Vagina (tissue), 2 donors: Measurements from ENCODE around the gene TGFB2. TPM values are rescaled to one million over a fixed set of nuclear protein-coding genes. Genes with fewer than 3 reads are reported as not detected.

Source experiments
- DNase-seq, 2 donors: peaks; one replicate each; pipeline ENCODE4 v3.0.0-alpha.2; 2017; ENCODE audit errors: extremely low spot score in 2 of 2
- H3K27ac ChIP-seq: fragments of 200-600 bp; sonication (generic); one replicate; pipeline ENCODE4 v1.5.1; 2019
- H3K27me3 ChIP-seq: fragments of 200-600 bp; sonication (generic); one replicate; pipeline ENCODE4 v1.5.1; 2019
- H3K36me3 ChIP-seq, 2 donors: fragments of 200-600 bp; sonication (generic); one replicate each; pipeline ENCODE4 v1.5.1; 2017 to 2019
- H3K4me1 ChIP-seq: fragments of 200-600 bp; sonication (generic); one replicate; pipeline ENCODE4 v1.5.1; 2019
- H3K4me3 ChIP-seq, 2 donors: fragments of 200-600 bp; sonication (generic); 1 replicate in 1 of 2; 2 replicates in 1 of 2; pipeline ENCODE4 v1.5.1; 2016 to 2019
- H3K9me3 ChIP-seq: fragments of 200-600 bp; sonication (generic); one replicate; pipeline ENCODE4 v1.5.1; 2019
- POLR2A ChIP-seq, 2 donors: fragments of 450-650 bp; IDR thresholded peaks; one replicate each; pipeline ENCODE4 v1.6.1; 2017; ENCODE audit warnings: antibody characterized with exemption in 2 of 2, mild to moderate bottlenecking in 2 of 2, moderate library complexity in 2 of 2
- POLR2AphosphoS5 ChIP-seq, 2 donors: sonication (generic); formaldehyde crosslinking; IDR thresholded peaks; one replicate each; pipeline ENCODE4 v1.9.0; 2017; ENCODE audit warnings: antibody characterized with exemption in 2 of 2, mild to moderate bottlenecking in 2 of 2, low read depth in 1 of 2; ENCODE audit not compliant: insufficient read depth in 1 of 2
- intact Hi-C: fragments of 100-400 bp; cut with DNase I; formaldehyde crosslinking; loops from one replicate; pipeline ENCODE4 v1.15.1; 2023
- total RNA-seq: library from RNA; depleted of rRNA; stranded (reverse); fragments of >200 nt; gene quantifications from one replicate; pipeline ENCODE4 v1.2.3, GENCODE V29; 2016
- TF ChIP-seq, protein P1 (sequence below), 3 experiments: fragments of 450-650 bp in 2 of 3; fragments of 200-600 bp in 1 of 3; sonication (generic) in 1 of 3; IDR thresholded peaks; one replicate each; pipeline ENCODE4 v1.5.1; 2017 to 2019; ENCODE audit warnings: antibody characterized with exemption in 3 of 3, mild to moderate bottlenecking in 2 of 3, moderate library complexity in 2 of 3

TGFB2 gene
- total RNA-seq, 1 donor from 2014 or later = 16.9 TPM

DNA sequence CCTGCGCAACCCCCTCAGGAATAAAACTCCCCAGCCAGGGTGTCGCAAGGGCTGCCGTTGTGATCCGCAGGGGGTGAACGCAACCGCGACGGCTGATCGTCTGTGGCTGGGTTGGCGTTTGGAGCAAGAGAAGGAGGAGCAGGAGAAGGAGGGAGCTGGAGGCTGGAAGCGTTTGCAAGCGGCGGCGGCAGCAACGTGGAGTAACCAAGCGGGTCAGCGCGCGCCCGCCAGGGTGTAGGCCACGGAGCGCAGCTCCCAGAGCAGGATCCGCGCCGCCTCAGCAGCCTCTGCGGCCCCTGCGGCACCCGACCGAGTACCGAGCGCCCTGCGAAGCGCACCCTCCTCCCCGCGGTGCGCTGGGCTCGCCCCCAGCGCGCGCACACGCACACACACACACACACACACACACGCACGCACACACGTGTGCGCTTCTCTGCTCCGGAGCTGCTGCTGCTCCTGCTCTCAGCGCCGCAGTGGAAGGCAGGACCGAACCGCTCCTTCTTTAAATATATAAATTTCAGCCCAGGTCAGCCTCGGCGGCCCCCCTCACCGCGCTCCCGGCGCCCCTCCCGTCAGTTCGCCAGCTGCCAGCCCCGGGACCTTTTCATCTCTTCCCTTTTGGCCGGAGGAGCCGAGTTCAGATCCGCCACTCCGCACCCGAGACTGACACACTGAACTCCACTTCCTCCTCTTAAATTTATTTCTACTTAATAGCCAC, 696 bp downstream of the TGFB2 start:
- intact Hi-C loops = loop anchor here (10.0 kb wide), 1 partner anchor 319 kb away; no protein-coding TSS in a partner anchor
- Histone ChIP-seq H3K27ac (peak overlapping the region; percentile 86), H3K4me1 (peaks cover 8% of the 10 kb centered on the region), H3K4me3 (peak overlapping the region; percentile 68 to 76), H3K36me3 (no peaks in the 10 kb centered on the region), H3K27me3 (no peaks in the 10 kb centered on the region), H3K9me3 (no peaks in the 10 kb centered on the region)
- DNase-seq = no peak
- TF ChIP-seq, protein P1, sequence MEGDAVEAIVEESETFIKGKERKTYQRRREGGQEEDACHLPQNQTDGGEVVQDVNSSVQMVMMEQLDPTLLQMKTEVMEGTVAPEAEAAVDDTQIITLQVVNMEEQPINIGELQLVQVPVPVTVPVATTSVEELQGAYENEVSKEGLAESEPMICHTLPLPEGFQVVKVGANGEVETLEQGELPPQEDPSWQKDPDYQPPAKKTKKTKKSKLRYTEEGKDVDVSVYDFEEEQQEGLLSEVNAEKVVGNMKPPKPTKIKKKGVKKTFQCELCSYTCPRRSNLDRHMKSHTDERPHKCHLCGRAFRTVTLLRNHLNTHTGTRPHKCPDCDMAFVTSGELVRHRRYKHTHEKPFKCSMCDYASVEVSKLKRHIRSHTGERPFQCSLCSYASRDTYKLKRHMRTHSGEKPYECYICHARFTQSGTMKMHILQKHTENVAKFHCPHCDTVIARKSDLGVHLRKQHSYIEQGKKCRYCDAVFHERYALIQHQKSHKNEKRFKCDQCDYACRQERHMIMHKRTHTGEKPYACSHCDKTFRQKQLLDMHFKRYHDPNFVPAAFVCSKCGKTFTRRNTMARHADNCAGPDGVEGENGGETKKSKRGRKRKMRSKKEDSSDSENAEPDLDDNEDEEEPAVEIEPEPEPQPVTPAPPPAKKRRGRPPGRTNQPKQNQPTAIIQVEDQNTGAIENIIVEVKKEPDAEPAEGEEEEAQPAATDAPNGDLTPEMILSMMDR (IDR thresholded peaks at IDR 0.05) = no peak
- TF ChIP-seq POLR2AphosphoS5 (IDR thresholded peaks at IDR 0.05; ENCODE audit: insufficient read depth in 1 of 2, low read depth in 1 of 2) = peak in 1 of 2 donors; percentile 78
- peak in 1 of 2 donors; percentile 28 for TF ChIP-seq POLR2A (IDR thresholded peaks at IDR 0.05)

DNA sequence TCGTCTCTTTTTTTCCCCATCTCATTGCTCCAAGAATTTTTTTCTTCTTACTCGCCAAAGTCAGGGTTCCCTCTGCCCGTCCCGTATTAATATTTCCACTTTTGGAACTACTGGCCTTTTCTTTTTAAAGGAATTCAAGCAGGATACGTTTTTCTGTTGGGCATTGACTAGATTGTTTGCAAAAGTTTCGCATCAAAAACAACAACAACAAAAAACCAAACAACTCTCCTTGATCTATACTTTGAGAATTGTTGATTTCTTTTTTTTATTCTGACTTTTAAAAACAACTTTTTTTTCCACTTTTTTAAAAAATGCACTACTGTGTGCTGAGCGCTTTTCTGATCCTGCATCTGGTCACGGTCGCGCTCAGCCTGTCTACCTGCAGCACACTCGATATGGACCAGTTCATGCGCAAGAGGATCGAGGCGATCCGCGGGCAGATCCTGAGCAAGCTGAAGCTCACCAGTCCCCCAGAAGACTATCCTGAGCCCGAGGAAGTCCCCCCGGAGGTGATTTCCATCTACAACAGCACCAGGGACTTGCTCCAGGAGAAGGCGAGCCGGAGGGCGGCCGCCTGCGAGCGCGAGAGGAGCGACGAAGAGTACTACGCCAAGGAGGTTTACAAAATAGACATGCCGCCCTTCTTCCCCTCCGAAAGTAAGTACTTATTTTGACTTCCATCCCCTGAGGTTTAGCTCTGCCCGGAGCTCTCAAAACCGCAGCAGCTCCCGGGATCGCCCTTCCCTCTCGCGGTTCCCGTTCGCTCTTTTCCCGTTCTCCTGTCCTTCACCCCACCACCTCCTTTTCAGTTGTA, 1.5 kb downstream of the TGFB2 start:
- Histone ChIP-seq H3K27me3 (no peaks in the 10 kb centered on the region), H3K9me3 (no peaks in the 10 kb centered on the region), H3K27ac (peak overlapping the region; percentile 86), H3K4me3 (peak overlapping the region; percentile 68 to 76), H3K36me3 (no peaks in the 10 kb centered on the region), H3K4me1 (peaks cover 8% of the 10 kb centered on the region)
- DNase-seq = no peak
- intact Hi-C loops = loop anchor here (10.0 kb wide), 1 partner anchor 318 kb away; no protein-coding TSS in a partner anchor
- TF ChIP-seq POLR2AphosphoS5 (IDR thresholded peaks at IDR 0.05; ENCODE audit: insufficient read depth in 1 of 2, low read depth in 1 of 2) (peak in 1 of 2 donors; percentile 44), POLR2A (IDR thresholded peaks at IDR 0.05) (no peak)

DNA sequence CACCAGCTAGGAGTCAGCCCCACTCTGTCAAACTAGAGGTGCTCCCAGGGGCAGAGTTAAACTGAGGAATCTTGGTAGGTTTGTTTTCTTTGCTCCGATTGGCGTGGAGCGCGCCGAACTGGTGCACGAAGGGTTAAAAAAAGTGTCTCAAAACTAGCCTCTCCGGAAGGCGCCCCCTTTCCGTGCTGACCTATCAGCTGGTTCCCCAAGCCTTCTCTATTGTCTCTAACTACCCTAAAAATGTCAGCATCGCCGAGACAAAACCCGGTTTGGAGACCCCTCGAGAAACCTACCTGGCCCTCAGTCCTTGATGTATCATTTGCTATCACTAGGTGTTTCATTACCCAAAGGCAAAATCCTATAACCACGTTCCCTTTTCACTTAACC, 2.2 kb downstream of the TGFB2 start:
- DNase-seq = no peak
- Histone ChIP-seq H3K27ac (peak overlapping the region; percentile 86), H3K4me1 (peaks cover 12% of the 10 kb centered on the region), H3K9me3 (no peaks in the 10 kb centered on the region), H3K4me3 (peak overlapping the region; percentile 68 to 76), H3K36me3 (no peaks in the 10 kb centered on the region), H3K27me3 (no peaks in the 10 kb centered on the region)
- intact Hi-C loops = loop anchor here (10.0 kb wide), 1 partner anchor 317 kb away; no protein-coding TSS in a partner anchor
- TF ChIP-seq POLR2AphosphoS5 (IDR thresholded peaks at IDR 0.05; ENCODE audit: insufficient read depth in 1 of 2, low read depth in 1 of 2) = no peak
- TF ChIP-seq, protein P1 (IDR thresholded peaks at IDR 0.05) = no peak
- no peak for TF ChIP-seq POLR2A (IDR thresholded peaks at IDR 0.05)

DNA sequence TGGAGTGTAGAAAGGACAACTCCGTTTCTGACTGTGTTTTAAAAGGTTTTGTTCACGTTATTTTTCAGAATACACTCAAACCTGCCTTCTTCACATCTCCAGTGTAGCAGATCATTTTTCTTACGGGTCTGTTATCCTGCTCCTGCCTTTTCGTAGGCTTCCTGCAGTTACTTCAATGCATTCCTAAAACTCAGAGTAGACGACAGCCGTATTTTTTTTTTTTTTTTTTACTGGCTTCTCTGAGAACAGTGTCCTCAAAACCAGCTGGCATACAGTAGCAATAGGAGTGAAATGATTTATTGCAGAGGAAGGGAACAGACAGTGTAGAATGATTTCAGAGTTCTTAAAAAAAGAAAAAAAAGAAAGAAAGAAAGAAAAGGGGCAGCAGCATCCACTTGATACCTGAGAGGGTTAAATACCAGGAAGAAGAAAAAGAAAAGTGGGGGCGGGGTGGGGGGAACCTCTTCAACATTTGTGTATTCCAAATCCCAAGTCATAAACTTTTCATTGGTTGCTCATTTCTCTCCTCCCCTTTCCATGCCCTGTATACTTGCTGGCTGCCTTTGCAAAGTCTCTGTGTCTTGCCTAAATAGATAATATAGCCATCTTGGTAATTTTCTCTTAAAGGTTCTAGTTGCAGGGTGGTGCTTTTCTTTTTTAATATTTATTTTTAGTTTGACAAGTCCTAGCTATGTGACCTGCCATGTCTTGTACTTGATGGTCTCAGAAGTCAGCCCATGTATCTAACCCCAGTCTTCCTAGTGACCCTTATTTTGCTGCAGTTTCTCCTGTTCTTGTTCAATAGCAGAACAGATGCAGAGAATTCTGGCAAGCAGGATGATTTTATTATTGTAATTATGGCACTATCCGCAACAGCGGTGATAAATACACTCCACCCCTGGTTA, 2.8 kb downstream of the TGFB2 start:
- no peak for TF ChIP-seq POLR2AphosphoS5 (IDR thresholded peaks at IDR 0.05; ENCODE audit: insufficient read depth in 1 of 2, low read depth in 1 of 2)
- TF ChIP-seq, protein P1 (IDR thresholded peaks at IDR 0.05) = no peak
- TF ChIP-seq POLR2A (IDR thresholded peaks at IDR 0.05) = no peak
- no peaks in the 10 kb centered on the region for H3K36me3 ChIP-seq
- peak overlapping the region; percentile 68 to 76 for H3K4me3 ChIP-seq
- peaks cover 12% of the 10 kb centered on the region for H3K4me1 ChIP-seq
- peak overlapping the region; percentile 86 for H3K27ac ChIP-seq
- no peak for DNase-seq
- intact Hi-C loops = loop anchor here (10.0 kb wide), 1 partner anchor 317 kb away; no protein-coding TSS in a partner anchor
- no peaks in the 10 kb centered on the region for H3K27me3 ChIP-seq
- no peaks in the 10 kb centered on the region for H3K9me3 ChIP-seq
